Islet precursor cell (in vitro differentiated cells): ENCODE measurements around the gene EEA1.
"Not testable (repeated sequence)": the region's sequence is repeated elsewhere in the genome, so short reads cannot be mapped to it uniquely, and the experiment has no call there.

Source experiments
- DNase-seq: peaks from one replicate; pipeline ENCODE4 v3.0.0-alpha.2; 2018

The EEA1 gene

GRCh38 chr12:92928962-92929915 lies at the start of gene EEA1:
Gene EEA1, minus strand, starts transcription at chr12:92929295. Its CDS starts 229 bp downstream, at chr12:92929066.
- peak; percentile 100 for DNase-seq

GRCh38 chr12:92978607-92979006 lies 49.5 kb upstream of the EEA1 start:
- DNase-seq: no peak

- no peak for DNase-seq
These were observed 48.2 kb upstream of the EEA1 start for GRCh38 chr12:92977326-92977725.

GRCh38 chr12:92974759-92975158 lies 45.7 kb upstream of the EEA1 start:
- no peak for DNase-seq

DNA sequence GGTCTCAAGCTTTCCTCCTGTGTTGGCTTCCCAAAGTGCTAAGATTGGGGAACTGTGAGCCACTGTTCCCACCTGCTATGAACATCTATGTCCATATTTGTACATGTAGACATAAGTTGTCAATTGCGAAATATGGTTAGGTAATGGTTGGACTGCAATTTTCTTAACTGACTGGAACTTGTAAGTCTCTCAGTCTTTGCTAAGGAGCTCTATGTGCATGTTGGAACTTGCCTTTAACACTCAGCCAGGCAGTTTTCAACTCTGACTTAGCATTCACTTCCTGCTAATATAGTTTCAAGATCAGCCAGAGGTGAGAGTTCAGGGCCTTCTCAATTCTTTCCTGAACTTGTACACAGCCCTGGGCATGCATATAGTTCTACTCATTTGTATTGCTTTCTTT lies 44.5 kb upstream of the EEA1 start:
- no peak for DNase-seq

- no peak for DNase-seq
These were observed 42.9 kb upstream of the EEA1 start for GRCh38 chr12:92971859-92972524.

DNA sequence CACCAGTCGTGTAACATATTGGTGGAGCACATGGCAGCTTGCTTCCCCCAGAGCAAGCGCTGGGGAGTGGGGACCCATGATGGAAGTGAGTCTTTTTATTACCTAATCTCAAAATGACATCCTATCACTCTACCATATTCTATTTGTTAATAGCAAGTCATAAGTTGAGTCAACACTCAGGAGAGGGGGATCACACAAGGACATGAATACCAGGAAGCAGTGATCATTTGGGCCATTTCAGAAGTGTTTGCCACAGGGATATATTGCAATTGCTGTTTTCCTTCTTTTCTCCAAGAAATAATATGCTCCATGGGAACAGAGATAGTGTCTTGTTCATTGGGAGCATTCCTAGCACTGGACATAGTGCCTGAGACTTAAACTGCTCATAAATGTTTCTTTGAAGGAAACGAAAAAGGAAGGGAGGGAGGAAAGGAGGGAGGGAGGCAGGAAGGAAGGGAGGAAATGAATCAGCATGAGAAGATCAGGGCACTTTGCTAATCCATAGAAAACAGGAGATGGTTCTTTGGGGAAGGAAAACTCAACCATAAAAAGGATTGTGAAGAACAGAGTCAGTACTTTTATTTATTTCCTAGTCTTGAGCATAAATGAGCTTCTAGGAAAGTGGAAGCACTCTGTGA lies 39.2 kb upstream of the EEA1 start:
- no peak for DNase-seq

DNA sequence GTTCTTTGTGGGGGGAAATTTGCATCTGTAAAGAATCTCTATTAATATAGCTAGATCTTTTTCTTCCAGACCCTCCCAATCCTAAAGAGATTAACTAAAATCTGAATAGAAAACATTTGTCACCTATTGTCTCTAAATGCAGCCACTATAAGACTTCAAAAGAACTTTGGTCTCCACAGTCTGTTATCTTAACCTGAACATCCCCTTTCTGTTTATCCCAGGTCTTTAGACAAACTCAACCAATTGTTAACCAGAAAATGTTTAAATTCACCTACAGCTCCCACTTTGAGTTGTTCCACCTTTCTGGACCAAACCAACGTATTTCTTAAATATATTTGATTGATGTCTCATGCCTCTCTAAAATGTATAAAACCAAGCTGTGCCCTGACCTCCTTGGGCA lies 35.3 kb upstream of the EEA1 start:
- not testable (repeated sequence) for DNase-seq

- DNase-seq: peak; percentile 75
These were observed 32.9 kb upstream of the EEA1 start for GRCh38 chr12:92961949-92962348.

GRCh38 chr12:92955997-92956663 lies 27.0 kb upstream of the EEA1 start:
- no peak for DNase-seq

GRCh38 chr12:92953747-92954146 lies 24.7 kb upstream of the EEA1 start:
- no peak for DNase-seq

DNA sequence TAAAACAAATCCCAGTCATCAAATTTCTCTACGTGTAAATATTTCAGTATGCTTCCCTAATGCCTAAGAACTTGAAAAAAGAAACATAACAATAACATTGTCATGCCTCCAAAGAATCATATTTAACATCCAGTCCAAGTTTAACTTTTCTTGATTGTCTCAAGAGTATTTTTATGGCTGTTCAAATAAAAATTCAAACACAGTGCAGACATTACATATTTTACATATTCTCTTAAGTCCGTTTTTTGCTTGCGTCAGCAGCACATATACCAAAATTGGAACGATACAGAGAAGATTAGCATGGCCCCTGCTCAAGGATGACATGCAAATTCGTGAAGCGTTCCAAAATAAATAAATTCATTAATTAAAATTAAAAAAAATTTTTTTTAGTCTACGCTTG lies 23.3 kb upstream of the EEA1 start:
- no peak for DNase-seq

DNA sequence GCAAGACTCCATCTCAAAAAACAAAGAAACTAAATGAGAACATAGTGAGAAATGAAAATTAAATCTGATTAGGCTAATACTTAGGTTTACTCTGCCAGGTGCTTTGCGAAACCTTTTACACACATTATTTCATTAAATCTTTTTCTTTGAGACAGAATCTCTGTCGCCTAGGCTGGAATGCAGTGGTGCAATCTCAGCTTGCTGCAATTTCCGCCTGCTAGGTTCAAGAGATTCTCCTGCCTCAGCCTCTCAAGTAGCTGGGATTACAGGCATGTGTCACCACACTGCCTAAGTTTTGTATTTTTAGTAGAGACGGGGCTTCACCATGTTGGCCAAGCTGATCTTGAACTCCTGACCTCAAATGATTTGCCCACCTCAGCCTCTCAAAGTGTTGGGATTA lies 21.9 kb upstream of the EEA1 start:
- no peak for DNase-seq

GRCh38 chr12:92950011-92950410 lies 20.9 kb upstream of the EEA1 start:
- no peak for DNase-seq

- DNase-seq: no peak
These were observed 20.4 kb upstream of the EEA1 start for GRCh38 chr12:92949466-92949865.

GRCh38 chr12:92947589-92948215 lies 18.6 kb upstream of the EEA1 start:
- no peak for DNase-seq

DNA sequence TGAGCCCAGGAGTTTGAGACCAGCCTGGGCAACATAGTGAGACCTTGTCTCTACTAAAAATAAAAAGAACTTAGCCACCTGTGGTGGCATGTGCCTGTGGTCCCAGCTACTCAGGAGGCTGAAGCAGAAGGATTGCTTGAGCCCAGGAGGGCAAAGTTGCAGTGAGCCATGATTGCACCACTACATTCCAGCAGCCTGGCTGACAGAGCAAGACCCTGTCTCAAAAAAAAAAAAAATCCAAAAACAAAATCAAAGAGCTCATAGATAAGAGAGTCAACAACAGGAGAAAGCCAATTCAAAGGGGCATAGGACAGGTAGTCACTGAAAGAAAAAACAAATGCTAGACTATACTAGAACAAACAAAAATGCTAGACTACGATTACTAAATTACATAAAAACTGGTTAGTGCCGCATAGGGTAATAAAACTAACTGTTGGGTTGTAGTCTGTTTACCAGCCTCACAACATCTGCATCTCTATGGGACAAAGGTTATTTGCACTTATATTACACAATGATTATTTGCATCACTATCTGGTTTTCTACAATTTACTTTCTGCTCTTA lies 16.6 kb upstream of the EEA1 start:
- no peak for DNase-seq

- DNase-seq: no peak
These were observed 14.6 kb upstream of the EEA1 start for GRCh38 chr12:92943482-92944250.

GRCh38 chr12:92942905-92943304 lies 13.8 kb upstream of the EEA1 start:
- DNase-seq: no peak

DNA sequence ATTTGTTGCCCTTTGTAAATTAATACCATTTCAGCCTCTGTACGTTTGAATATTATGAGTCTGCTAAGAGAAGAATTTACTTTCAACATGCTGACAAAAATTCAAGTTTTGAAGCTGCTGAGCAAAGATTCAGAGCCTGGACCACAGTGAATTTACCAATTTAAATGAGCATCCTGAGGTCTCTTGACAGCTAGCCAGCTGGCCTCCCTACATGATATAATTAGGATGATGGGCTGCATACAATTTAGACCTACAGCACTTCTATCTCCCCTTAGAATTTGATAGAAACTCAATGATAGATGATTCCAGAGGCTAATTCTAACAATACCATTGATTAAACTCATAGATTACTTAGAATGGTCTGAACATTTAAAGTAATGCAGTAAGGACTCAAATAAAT lies 10.0 kb upstream of the EEA1 start:
- DNase-seq: no peak

DNA sequence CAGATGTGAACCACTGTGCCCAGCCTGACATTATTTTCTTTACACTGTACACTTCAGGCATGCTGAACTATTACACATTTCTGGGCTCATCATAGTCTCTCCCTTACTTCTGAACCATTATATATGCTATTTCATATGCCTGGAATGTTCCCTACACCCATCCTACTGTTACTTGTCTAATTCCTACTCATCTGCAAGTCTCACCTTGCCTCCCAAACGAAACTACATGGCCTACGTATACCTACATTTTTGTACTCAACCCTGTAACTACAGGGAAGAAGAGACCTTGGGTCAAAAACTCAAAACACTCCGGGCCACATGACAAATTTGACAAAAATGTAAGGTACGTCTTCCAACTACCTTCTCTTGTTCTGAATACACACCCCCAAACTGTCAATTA lies 9.5 kb upstream of the EEA1 start:
- no peak for DNase-seq

DNA sequence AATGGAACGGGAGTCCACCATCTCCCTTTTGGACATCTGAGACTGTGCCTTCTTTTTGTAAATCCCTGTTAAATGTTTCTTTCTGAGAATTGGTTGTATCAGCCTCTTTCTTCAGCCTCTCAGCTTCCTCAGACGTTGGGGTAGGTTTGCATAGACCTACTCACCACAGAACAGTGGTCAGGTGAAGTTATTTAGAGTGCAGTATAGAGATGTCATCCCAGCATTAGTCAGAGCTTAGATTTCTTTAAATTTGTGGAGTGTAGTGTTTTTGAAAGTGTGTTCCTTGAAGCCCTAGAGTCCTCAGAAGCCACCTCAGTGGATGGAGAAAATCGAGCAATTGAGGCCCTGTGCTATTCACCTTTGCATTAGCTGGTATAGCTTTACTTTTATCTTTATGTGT lies 8.9 kb upstream of the EEA1 start:
- DNase-seq: no peak
